DMS153 (cell line): ENCODE measurements around the gene ACTR6.
A peak's percentile ranks its signal among the peaks of the same experiment; 100 is the strongest.

Experiments used
- DNase-seq: peaks from one replicate; lab custom pipeline; 2025; lab: John Stamatoyannopoulos, UW

The ACTR6 gene

GRCh38 chr12:100266585-100266834, 65.9 kb downstream of the ACTR6 start:
- no peak for DNase-seq

GRCh38 chr12:100266835-100267602, 66.4 kb downstream of the ACTR6 start, which contains the start of the genes DEPDC4 and SCYL2:
DEPDC4 (minus strand) TSS chr12:100267079; CDS start chr12:100267076, 3 bp downstream.
SCYL2 (plus strand) TSS chr12:100267177; CDS start chr12:100282971, 15,794 bp downstream.
- peak; percentile 87 for DNase-seq

- DNase-seq = no peak
These were observed 67.1 kb downstream of the ACTR6 start for GRCh38 chr12:100267603-100268281.

GRCh38 chr12:100268835-100269564, 68.4 kb downstream of the ACTR6 start:
- DNase-seq = no peak

- no peak for DNase-seq
These were observed 73.2 kb downstream of the ACTR6 start for GRCh38 chr12:100273782-100274181.
